ENCODE results near the gene ARSB. TPM values are rescaled to one million over a fixed set of nuclear protein-coding genes. Genes with fewer than 3 reads are reported as not detected.
"Not testable (repeated sequence)": the region's sequence is repeated elsewhere in the genome, so short reads cannot be mapped to it uniquely, and the experiment has no call there.

ARSB gene
- total RNA-seq, 1 experiment from 2014 or later, result 21.4 TPM

GRCh38 chr5:78763659-78764189, 221.4 kb downstream of the ARSB start:
- TF ChIP-seq CTCF (IDR thresholded peaks at IDR 0.05; ENCODE audit: unreplicated experiment), result no peak
- peaks cover 6% of the 10 kb centered on the region for H3K9me3 Mint-ChIP-seq (ENCODE audit: low read depth, unreplicated experiment)
- CTCF ChIA-PET, result no interaction called here
- H3K27ac Mint-ChIP-seq (ENCODE audit: unreplicated experiment), result no peak overlapping the region
- BruUV-seq (replicated peaks), result no TSS peak
- intact Hi-C loops (cut with micrococcal nuclease; ENCODE audit: unreplicated experiment), result no loop called here
- H3K4me1 Mint-ChIP-seq (ENCODE audit: low read depth, unreplicated experiment), result peaks cover 2% of the 10 kb centered on the region
- H3K36me3 Mint-ChIP-seq (ENCODE audit: insufficient read depth, unreplicated experiment), result no peaks in the 10 kb centered on the region
- DNase-seq, result no peak
- no peak overlapping the region for H3K4me3 Mint-ChIP-seq (ENCODE audit: low read depth, unreplicated experiment)
- H3K27me3 Mint-ChIP-seq (ENCODE audit: unreplicated experiment), result peaks cover 49% of the 10 kb centered on the region

GRCh38 chr5:78762743-78763142, 222.4 kb downstream of the ARSB start:
- H3K36me3 Mint-ChIP-seq (ENCODE audit: insufficient read depth, unreplicated experiment); DNase-seq; H3K9me3 Mint-ChIP-seq (ENCODE audit: low read depth, unreplicated experiment); intact Hi-C loops (cut with micrococcal nuclease; ENCODE audit: unreplicated experiment); BruUV-seq (replicated peaks); H3K27ac Mint-ChIP-seq (ENCODE audit: unreplicated experiment); H3K4me3 Mint-ChIP-seq (ENCODE audit: low read depth, unreplicated experiment); CTCF ChIA-PET: not testable (repeated sequence)
- peaks cover 49% of the 10 kb centered on the region for H3K27me3 Mint-ChIP-seq (ENCODE audit: unreplicated experiment)
- peaks cover 12% of the 10 kb centered on the region for H3K4me1 Mint-ChIP-seq (ENCODE audit: low read depth, unreplicated experiment)

- intact Hi-C loops (cut with micrococcal nuclease; ENCODE audit: unreplicated experiment), result no loop called here
- DNase-seq, result no peak
- H3K9me3 Mint-ChIP-seq (ENCODE audit: low read depth, unreplicated experiment), result peaks cover 6% of the 10 kb centered on the region
- no peak overlapping the region for H3K27ac Mint-ChIP-seq (ENCODE audit: unreplicated experiment)
- H3K36me3 Mint-ChIP-seq (ENCODE audit: insufficient read depth, unreplicated experiment), result no peaks in the 10 kb centered on the region
- no peak overlapping the region for H3K4me3 Mint-ChIP-seq (ENCODE audit: low read depth, unreplicated experiment)
- CTCF ChIA-PET, result no interaction called here
- BruUV-seq (replicated peaks), result no TSS peak
- no peak for TF ChIP-seq CTCF (IDR thresholded peaks at IDR 0.05; ENCODE audit: unreplicated experiment)
- peaks cover 49% of the 10 kb centered on the region for H3K27me3 Mint-ChIP-seq (ENCODE audit: unreplicated experiment)
- H3K4me1 Mint-ChIP-seq (ENCODE audit: low read depth, unreplicated experiment), result peaks cover 19% of the 10 kb centered on the region
These were observed 223.3 kb downstream of the ARSB start for GRCh38 chr5:78761840-78762239.

- DNase-seq, result no peak
- Mint-ChIP-seq H3K27ac (ENCODE audit: unreplicated experiment) (no peak overlapping the region), H3K9me3 (ENCODE audit: low read depth, unreplicated experiment) (peaks cover 6% of the 10 kb centered on the region), H3K4me1 (ENCODE audit: low read depth, unreplicated experiment) (peaks cover 19% of the 10 kb centered on the region), H3K27me3 (ENCODE audit: unreplicated experiment) (peaks cover 41% of the 10 kb centered on the region), H3K4me3 (ENCODE audit: low read depth, unreplicated experiment) (no peak overlapping the region), H3K36me3 (ENCODE audit: insufficient read depth, unreplicated experiment) (no peaks in the 10 kb centered on the region)
- intact Hi-C loops (cut with micrococcal nuclease; ENCODE audit: unreplicated experiment), result no loop called here
- TF ChIP-seq CTCF (IDR thresholded peaks at IDR 0.05; ENCODE audit: unreplicated experiment), result peak; percentile 27
- CTCF ChIA-PET, result interaction anchor here (0.7 kb wide), 1 partner anchor 113 kb away, joined by 3 read pairs; the partner anchor contains the start of gene LHFPL2
- BruUV-seq (replicated peaks), result no TSS peak
These were observed 224.3 kb downstream of the ARSB start for GRCh38 chr5:78760770-78761169.

- no peak overlapping the region for H3K4me3 Mint-ChIP-seq (ENCODE audit: low read depth, unreplicated experiment)
- CTCF ChIA-PET, result no interaction called here
- H3K9me3 Mint-ChIP-seq (ENCODE audit: low read depth, unreplicated experiment), result peaks cover 6% of the 10 kb centered on the region
- no peak overlapping the region for H3K27ac Mint-ChIP-seq (ENCODE audit: unreplicated experiment)
- H3K27me3 Mint-ChIP-seq (ENCODE audit: unreplicated experiment), result peaks cover 37% of the 10 kb centered on the region
- BruUV-seq (replicated peaks), result no TSS peak
- intact Hi-C loops (cut with micrococcal nuclease; ENCODE audit: unreplicated experiment), result no loop called here
- H3K4me1 Mint-ChIP-seq (ENCODE audit: low read depth, unreplicated experiment), result peaks cover 19% of the 10 kb centered on the region
- no peak for TF ChIP-seq CTCF (IDR thresholded peaks at IDR 0.05; ENCODE audit: unreplicated experiment)
- no peak for DNase-seq
- no peaks in the 10 kb centered on the region for H3K36me3 Mint-ChIP-seq (ENCODE audit: insufficient read depth, unreplicated experiment)
These were observed 224.7 kb downstream of the ARSB start for GRCh38 chr5:78760366-78760765.

Measured in Calu3 (cell line).